SK-N-SH (cell line): ENCODE results near the gene DSG4. TPM values are rescaled to one million over a fixed set of nuclear protein-coding genes. Genes with fewer than 3 reads are reported as not detected.

ENCODE experiments used
- CTCF ChIA-PET: fragments of 300-600, 350-600 bp; formaldehyde crosslinking; extraction: SDS; loops from one replicate; lab custom pipeline; 2021; lab: Yijun Ruan, JAX
- POLR2A ChIA-PET: fragments of 350-600 bp; sonication (Branson Sonifier 250); formaldehyde crosslinking; extraction: SDS; loops from one replicate; lab custom pipeline; 2020; ENCODE audit warnings: antibody characterized with exemption, inconsistent platforms; lab: Yijun Ruan, JAX
- DNase-seq: peaks from one replicate; pipeline ENCODE4 v3.0.0; 2012
- H2AFZ ChIP-seq: fragments of 200-600 bp; sonication (generic); 2 replicates; pipeline ENCODE4 v1.8.1; 2016; ENCODE audit warnings: antibody characterized with exemption, mild to moderate bottlenecking, low read depth
- H3F3A ChIP-seq: fragments of 200-600 bp; sonication (generic); replicated peaks from 2 replicates; pipeline ENCODE3; 2016; ENCODE audit warnings: antibody characterized with exemption, mild to moderate bottlenecking; ENCODE audit not compliant: insufficient read depth
- H3K27ac ChIP-seq, 2 experiments: fragments of 200-500 bp in 1 of 2; fragments of 200-600 bp in 1 of 2; sonication (Bioruptor generic) in 1 of 2; sonication (generic), shearing (Covaris generic) in 1 of 2; 2 replicates each; pipeline versions ENCODE4 v1.5.1 to v1.6.1; 2014 to 2016; ENCODE audit warnings: low read depth in 2 of 2, inconsistent platforms in 1 of 2, low read length in 1 of 2, mild to moderate bottlenecking in 1 of 2, mixed read lengths in 1 of 2
- H3K27me3 ChIP-seq: fragments of 200-600 bp; sonication (generic), shearing (Covaris generic); 2 replicates; pipeline ENCODE4 v1.6.1; 2016; ENCODE audit warnings: mixed run types; ENCODE audit not compliant: insufficient read depth
- H3K36me3 ChIP-seq, 2 experiments: fragments of 200-500 bp in 1 of 2; fragments of 200-600 bp in 1 of 2; sonication (Bioruptor generic) in 1 of 2; sonication (generic) in 1 of 2; replicated peaks in 1 of 2; 2 replicates each; pipeline versions ENCODE3 to v1.5.1; 2014 to 2016; ENCODE audit warnings: low read length in 1 of 2, mild to moderate bottlenecking in 1 of 2; ENCODE audit not compliant: insufficient read depth in 2 of 2, control insufficient read depth in 1 of 2
- H3K4me1 ChIP-seq, 2 experiments: fragments of 200-500 bp in 1 of 2; fragments of 200-600 bp in 1 of 2; sonication (Bioruptor generic) in 1 of 2; sonication (generic), shearing (Covaris generic) in 1 of 2; 2 replicates each; pipeline versions ENCODE4 v1.5.1 to v1.6.1; 2014 to 2016; ENCODE audit warnings: low read depth in 1 of 2, low read length in 1 of 2, mixed run types in 1 of 2; ENCODE audit not compliant: insufficient read depth in 2 of 2, control insufficient read depth in 1 of 2
- H3K4me2 ChIP-seq: fragments of 200-600 bp; sonication (generic), shearing (Covaris generic); 2 replicates; pipeline ENCODE4 v1.6.1; 2017; ENCODE audit warnings: mixed run types
- H3K4me3 ChIP-seq, 2 experiments: fragments of 200-500 bp in 1 of 2; fragments of 200-600 bp in 1 of 2; sonication (Bioruptor generic) in 1 of 2; sonication (generic), shearing (Covaris generic) in 1 of 2; 2 replicates each; pipeline versions ENCODE4 v1.5.1 to v1.8.1; 2014 to 2016; ENCODE audit warnings: low read depth in 2 of 2, inconsistent platforms in 1 of 2, low read length in 1 of 2, mild to moderate bottlenecking in 1 of 2, mixed read lengths in 1 of 2, moderate library complexity in 1 of 2
- H3K79me2 ChIP-seq: fragments of 200-600 bp; sonication (generic); 2 replicates; pipeline ENCODE4 v1.8.1; 2017; ENCODE audit warnings: mild to moderate bottlenecking; ENCODE audit not compliant: insufficient read depth
- H3K9ac ChIP-seq: fragments of 200-600 bp; sonication (generic); 2 replicates; pipeline ENCODE4 v1.6.1; 2017; ENCODE audit warnings: mixed run types
- H3K9me2 ChIP-seq: fragments of 200-600 bp; sonication (generic); 2 replicates; pipeline ENCODE4 v1.6.1; 2017; ENCODE audit warnings: mixed run types
- H3K9me3 ChIP-seq: fragments of 200-600 bp; sonication (generic); 2 replicates; pipeline ENCODE4 v1.6.1; 2017; ENCODE audit warnings: mixed run types, mild to moderate bottlenecking, moderate library complexity
- H4K20me1 ChIP-seq: fragments of 200-600 bp; sonication (generic); 2 replicates; pipeline ENCODE4 v1.6.1; 2017; ENCODE audit warnings: mild to moderate bottlenecking, mixed run types; ENCODE audit not compliant: insufficient read depth
- ELF1 ChIP-seq: IDR thresholded peaks from 2 replicates; pipeline ENCODE4 v1.4.0; 2012
- FOXM1 ChIP-seq: IDR thresholded peaks from 2 replicates; pipeline ENCODE4 v1.4.0; 2012; ENCODE audit warnings: low read depth, mild to moderate bottlenecking
- GATA2 ChIP-seq: sonication (generic); formaldehyde crosslinking; IDR thresholded peaks from 2 replicates; pipeline ENCODE4 v1.5.0; 2020; ENCODE audit warnings: mild to moderate bottlenecking, missing genetic modification reagents
- MXI1 ChIP-seq: IDR thresholded peaks from 2 replicates; pipeline ENCODE4 v1.6.1; 2012; ENCODE audit warnings: mild to moderate bottlenecking, low read depth, low read length, improper control_type of control experiment
- NFIC ChIP-seq: IDR thresholded peaks from 2 replicates; pipeline ENCODE4 v1.4.0; 2012; ENCODE audit warnings: borderline replicate concordance
- RFX5 ChIP-seq: IDR thresholded peaks from 2 replicates; pipeline ENCODE4 v1.6.1; 2012; ENCODE audit warnings: mild to moderate bottlenecking, improper control_type of control experiment, low read length
- SIN3A ChIP-seq: IDR thresholded peaks from 2 replicates; pipeline ENCODE4 v1.6.1; 2012; ENCODE audit warnings: low read depth, mild to moderate bottlenecking, low read length, moderate library complexity, borderline replicate concordance
- SMC3 ChIP-seq: IDR thresholded peaks from 2 replicates; pipeline ENCODE4 v1.6.1; 2012; ENCODE audit warnings: low read depth, low read length, improper control_type of control experiment
- TEAD4 ChIP-seq: IDR thresholded peaks from 2 replicates; pipeline ENCODE4 v1.4.0; 2012; ENCODE audit warnings: mild to moderate bottlenecking, borderline replicate concordance; ENCODE audit not compliant: insufficient read depth
- YY1 ChIP-seq: IDR thresholded peaks from 2 replicates; pipeline ENCODE4 v1.4.0; 2012; ENCODE audit warnings: low read depth, mild to moderate bottlenecking
- WGBS: methylation state at CpG from one replicate; pipeline ENCODE4 v1.1.6; 2017; ENCODE audit warnings: low lambda C conversion rate; 5-methylcytosine and 5-hydroxymethylcytosine counted together
- polyA plus RNA-seq, 3 experiments: library from polyadenylated mRNA; depleted of rRNA; stranded (reverse); fragments of >200 nt; gene quantifications; 2 replicates each; pipeline ENCODE4 v1.2.3, GENCODE V29; 2012
- TF ChIP-seq, protein P1 (sequence below): IDR thresholded peaks from 2 replicates; pipeline ENCODE4 v1.6.1; 2012; ENCODE audit warnings: mild to moderate bottlenecking, low read depth, low read length, moderate library complexity
- TF ChIP-seq, protein P2 (sequence below): IDR thresholded peaks from 2 replicates; pipeline ENCODE4 v1.4.0; 2012; ENCODE audit warnings: low read depth
- TF ChIP-seq, protein P3 (sequence below): fragments of 150-350 bp; IDR thresholded peaks from 2 replicates; pipeline ENCODE4 v1.6.1; 2017; ENCODE audit warnings: antibody characterized with exemption, low read length, low read depth, borderline replicate concordance
- TF ChIP-seq, protein P4 (sequence below): IDR thresholded peaks from 2 replicates; pipeline ENCODE4; 2012
- TF ChIP-seq, protein P5 (sequence below): IDR thresholded peaks from 2 replicates; pipeline ENCODE4 v1.4.0; 2012; ENCODE audit warnings: low read depth, borderline replicate concordance
- TF ChIP-seq, protein P6 (sequence below): fragments of 200-600 bp; sonication (generic); IDR thresholded peaks from 2 replicates; pipeline ENCODE4 v1.6.1; 2017; ENCODE audit warnings: antibody characterized with exemption, mild to moderate bottlenecking, moderate library complexity

The DSG4 gene
- polyA plus RNA-seq, 1 of the 3 experiments (the other 2 are of a cell fraction) = not detected

DNA sequence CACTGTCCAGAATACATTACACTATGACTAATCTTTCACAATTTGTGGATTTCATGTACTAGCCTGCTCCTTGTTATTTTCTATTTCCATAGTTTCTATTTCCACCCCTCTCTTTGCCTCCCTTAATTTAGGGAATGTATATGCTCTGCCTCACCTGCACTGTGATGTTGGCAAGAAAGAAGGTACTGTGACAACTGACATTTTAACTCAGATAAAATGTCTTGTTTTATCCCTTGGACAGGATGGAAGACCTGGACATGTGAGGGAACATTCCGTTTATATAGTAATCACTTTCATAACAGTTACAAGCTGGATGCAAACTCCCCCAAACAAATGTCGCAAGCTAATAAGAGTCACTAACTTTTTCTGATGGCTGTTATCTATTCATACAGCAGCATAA is 49.4 kb downstream of the DSG4 start (continued):
- TF ChIP-seq, protein P1, sequence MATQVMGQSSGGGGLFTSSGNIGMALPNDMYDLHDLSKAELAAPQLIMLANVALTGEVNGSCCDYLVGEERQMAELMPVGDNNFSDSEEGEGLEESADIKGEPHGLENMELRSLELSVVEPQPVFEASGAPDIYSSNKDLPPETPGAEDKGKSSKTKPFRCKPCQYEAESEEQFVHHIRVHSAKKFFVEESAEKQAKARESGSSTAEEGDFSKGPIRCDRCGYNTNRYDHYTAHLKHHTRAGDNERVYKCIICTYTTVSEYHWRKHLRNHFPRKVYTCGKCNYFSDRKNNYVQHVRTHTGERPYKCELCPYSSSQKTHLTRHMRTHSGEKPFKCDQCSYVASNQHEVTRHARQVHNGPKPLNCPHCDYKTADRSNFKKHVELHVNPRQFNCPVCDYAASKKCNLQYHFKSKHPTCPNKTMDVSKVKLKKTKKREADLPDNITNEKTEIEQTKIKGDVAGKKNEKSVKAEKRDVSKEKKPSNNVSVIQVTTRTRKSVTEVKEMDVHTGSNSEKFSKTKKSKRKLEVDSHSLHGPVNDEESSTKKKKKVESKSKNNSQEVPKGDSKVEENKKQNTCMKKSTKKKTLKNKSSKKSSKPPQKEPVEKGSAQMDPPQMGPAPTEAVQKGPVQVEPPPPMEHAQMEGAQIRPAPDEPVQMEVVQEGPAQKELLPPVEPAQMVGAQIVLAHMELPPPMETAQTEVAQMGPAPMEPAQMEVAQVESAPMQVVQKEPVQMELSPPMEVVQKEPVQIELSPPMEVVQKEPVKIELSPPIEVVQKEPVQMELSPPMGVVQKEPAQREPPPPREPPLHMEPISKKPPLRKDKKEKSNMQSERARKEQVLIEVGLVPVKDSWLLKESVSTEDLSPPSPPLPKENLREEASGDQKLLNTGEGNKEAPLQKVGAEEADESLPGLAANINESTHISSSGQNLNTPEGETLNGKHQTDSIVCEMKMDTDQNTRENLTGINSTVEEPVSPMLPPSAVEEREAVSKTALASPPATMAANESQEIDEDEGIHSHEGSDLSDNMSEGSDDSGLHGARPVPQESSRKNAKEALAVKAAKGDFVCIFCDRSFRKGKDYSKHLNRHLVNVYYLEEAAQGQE = no peak
- no peak for TF ChIP-seq TEAD4
- TF ChIP-seq, protein P2, sequence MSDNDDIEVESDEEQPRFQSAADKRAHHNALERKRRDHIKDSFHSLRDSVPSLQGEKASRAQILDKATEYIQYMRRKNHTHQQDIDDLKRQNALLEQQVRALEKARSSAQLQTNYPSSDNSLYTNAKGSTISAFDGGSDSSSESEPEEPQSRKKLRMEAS = no peak
- TF ChIP-seq, protein P3, sequence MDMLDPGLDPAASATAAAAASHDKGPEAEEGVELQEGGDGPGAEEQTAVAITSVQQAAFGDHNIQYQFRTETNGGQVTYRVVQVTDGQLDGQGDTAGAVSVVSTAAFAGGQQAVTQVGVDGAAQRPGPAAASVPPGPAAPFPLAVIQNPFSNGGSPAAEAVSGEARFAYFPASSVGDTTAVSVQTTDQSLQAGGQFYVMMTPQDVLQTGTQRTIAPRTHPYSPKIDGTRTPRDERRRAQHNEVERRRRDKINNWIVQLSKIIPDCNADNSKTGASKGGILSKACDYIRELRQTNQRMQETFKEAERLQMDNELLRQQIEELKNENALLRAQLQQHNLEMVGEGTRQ = no peak
- no peak for TF ChIP-seq ELF1
- TF ChIP-seq, protein P4, sequence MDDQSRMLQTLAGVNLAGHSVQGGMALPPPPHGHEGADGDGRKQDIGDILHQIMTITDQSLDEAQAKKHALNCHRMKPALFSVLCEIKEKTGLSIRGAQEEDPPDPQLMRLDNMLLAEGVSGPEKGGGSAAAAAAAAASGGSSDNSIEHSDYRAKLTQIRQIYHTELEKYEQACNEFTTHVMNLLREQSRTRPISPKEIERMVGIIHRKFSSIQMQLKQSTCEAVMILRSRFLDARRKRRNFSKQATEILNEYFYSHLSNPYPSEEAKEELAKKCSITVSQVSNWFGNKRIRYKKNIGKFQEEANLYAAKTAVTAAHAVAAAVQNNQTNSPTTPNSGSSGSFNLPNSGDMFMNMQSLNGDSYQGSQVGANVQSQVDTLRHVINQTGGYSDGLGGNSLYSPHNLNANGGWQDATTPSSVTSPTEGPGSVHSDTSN = no peak

DNA sequence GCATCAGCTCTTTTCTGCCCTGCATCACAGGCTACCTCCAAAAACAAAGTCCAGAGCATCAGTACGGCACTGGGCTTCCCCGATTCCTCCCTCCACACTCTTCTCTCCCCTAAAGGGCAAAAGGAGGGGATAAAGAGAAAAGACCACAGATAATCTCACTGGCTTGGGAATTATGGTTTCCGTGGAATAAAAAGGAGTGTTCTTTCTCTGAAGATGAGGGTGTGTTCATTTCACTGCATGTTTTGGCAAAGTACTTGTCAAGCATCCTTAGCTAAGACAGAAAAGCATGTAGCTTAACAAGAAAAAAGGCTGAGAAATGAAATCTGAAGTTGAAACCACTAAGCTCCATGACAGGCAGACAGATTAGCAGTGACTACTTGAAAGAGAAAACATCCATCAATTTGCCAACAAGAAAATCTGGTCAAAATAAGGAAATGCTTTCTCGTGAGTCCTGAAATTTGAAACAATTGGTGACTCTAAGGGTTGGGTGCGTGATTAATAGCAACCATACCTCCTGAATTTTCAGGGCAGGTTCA is 50.4 kb downstream of the DSG4 start:
- H3K4me3 ChIP-seq = no peak overlapping the region
- H3K9ac ChIP-seq = no peak overlapping the region
- H3K4me2 ChIP-seq = no peak overlapping the region
- DNase-seq = no peak
- H3K4me1 ChIP-seq = no peaks in the 10 kb centered on the region
- ChIA-PET POLR2A (no interaction called here), CTCF (interaction anchor here (0.6 kb wide), 1 partner anchor 624 kb away, joined by 3 read pairs; no protein-coding TSS in a partner anchor)
- no peaks in the 10 kb centered on the region for H3K36me3 ChIP-seq
- TF ChIP-seq SMC3 = no peak
- TF ChIP-seq SIN3A = no peak
- TF ChIP-seq, protein P5, sequence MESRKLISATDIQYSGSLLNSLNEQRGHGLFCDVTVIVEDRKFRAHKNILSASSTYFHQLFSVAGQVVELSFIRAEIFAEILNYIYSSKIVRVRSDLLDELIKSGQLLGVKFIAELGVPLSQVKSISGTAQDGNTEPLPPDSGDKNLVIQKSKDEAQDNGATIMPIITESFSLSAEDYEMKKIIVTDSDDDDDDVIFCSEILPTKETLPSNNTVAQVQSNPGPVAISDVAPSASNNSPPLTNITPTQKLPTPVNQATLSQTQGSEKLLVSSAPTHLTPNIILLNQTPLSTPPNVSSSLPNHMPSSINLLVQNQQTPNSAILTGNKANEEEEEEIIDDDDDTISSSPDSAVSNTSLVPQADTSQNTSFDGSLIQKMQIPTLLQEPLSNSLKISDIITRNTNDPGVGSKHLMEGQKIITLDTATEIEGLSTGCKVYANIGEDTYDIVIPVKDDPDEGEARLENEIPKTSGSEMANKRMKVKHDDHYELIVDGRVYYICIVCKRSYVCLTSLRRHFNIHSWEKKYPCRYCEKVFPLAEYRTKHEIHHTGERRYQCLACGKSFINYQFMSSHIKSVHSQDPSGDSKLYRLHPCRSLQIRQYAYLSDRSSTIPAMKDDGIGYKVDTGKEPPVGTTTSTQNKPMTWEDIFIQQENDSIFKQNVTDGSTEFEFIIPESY = no peak
- TF ChIP-seq, protein P6, sequence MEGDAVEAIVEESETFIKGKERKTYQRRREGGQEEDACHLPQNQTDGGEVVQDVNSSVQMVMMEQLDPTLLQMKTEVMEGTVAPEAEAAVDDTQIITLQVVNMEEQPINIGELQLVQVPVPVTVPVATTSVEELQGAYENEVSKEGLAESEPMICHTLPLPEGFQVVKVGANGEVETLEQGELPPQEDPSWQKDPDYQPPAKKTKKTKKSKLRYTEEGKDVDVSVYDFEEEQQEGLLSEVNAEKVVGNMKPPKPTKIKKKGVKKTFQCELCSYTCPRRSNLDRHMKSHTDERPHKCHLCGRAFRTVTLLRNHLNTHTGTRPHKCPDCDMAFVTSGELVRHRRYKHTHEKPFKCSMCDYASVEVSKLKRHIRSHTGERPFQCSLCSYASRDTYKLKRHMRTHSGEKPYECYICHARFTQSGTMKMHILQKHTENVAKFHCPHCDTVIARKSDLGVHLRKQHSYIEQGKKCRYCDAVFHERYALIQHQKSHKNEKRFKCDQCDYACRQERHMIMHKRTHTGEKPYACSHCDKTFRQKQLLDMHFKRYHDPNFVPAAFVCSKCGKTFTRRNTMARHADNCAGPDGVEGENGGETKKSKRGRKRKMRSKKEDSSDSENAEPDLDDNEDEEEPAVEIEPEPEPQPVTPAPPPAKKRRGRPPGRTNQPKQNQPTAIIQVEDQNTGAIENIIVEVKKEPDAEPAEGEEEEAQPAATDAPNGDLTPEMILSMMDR = no peak
- no peak for TF ChIP-seq MXI1
- TF ChIP-seq RFX5 = no peak
- no peak for TF ChIP-seq YY1
- TF ChIP-seq NFIC = no peak
- no peak for TF ChIP-seq GATA2 (CRISPR knock-in tag)
- no peak for TF ChIP-seq FOXM1
- no peaks in the 10 kb centered on the region for H3K9me2 ChIP-seq
- H3K27ac ChIP-seq = no peak overlapping the region
- WGBS = 6% methylated on average over 5 of the region's 5 CpGs
- H3K79me2 ChIP-seq = no peaks in the 10 kb centered on the region
- no peaks in the 10 kb centered on the region; the same call in 1 of the 2 replicates for H3K27me3 ChIP-seq
- H2AFZ ChIP-seq = no peak overlapping the region
- H3F3A ChIP-seq = no peaks in the 10 kb centered on the region
- H4K20me1 ChIP-seq = no peaks in the 10 kb centered on the region
- no peaks in the 10 kb centered on the region for H3K9me3 ChIP-seq
